ENCODE measurements around the gene CARD19. TPM values are rescaled to one million over a fixed set of nuclear protein-coding genes. Genes with fewer than 3 reads are reported as not detected.
"Not testable (repeated sequence)": the region's sequence is repeated elsewhere in the genome, so short reads cannot be mapped to it uniquely, and the experiment has no call there.

CARD19 gene
- total RNA-seq, 4 donors from 2014 or later = 34.7 to 74.4 (median 58.9) TPM

- Histone ChIP-seq H3K27me3 (no peaks in the 10 kb centered on the region), H3K27ac (no peak overlapping the region), H3K4me3 (no peak overlapping the region), H3K9me3 (no peaks in the 10 kb centered on the region), H3K4me1 (peaks cover 0 to 21% (median 8%) of the 10 kb centered on the region in 4 donors), H3K36me3 (no peaks in the 10 kb centered on the region)
- no peak for TF ChIP-seq CTCF (IDR thresholded peaks at IDR 0.05)
- TF ChIP-seq POLR2A (IDR thresholded peaks at IDR 0.05) = no peak
- peak in 1 of 3 donors; percentile 56 for DNase-seq
These were observed 42.3 kb downstream of the CARD19 start for GRCh38 chr9:93138171-93138764.

- Histone ChIP-seq H3K4me3 (no peak overlapping the region), H3K36me3 (no peaks in the 10 kb centered on the region), H3K27me3 (no peaks in the 10 kb centered on the region), H3K4me1 (peaks cover 0 to 29% (median 11%) of the 10 kb centered on the region in 4 donors), H3K27ac (no peak overlapping the region), H3K9me3 (no peaks in the 10 kb centered on the region)
- TF ChIP-seq POLR2A (IDR thresholded peaks at IDR 0.05) (no peak), CTCF (IDR thresholded peaks at IDR 0.05) (no peak)
- no peak for DNase-seq
These were observed 43.6 kb downstream of the CARD19 start for GRCh38 chr9:93139365-93140182.

- Histone ChIP-seq H3K27ac (peak overlapping the region in 1 of 4 donors; percentile 49), H3K9me3 (no peaks in the 10 kb centered on the region), H3K4me3 (no peak overlapping the region), H3K4me1 (peaks cover 0 to 15% (median 6%) of the 10 kb centered on the region in 4 donors), H3K27me3 (no peaks in the 10 kb centered on the region), H3K36me3 (no peaks in the 10 kb centered on the region)
- no peak for TF ChIP-seq POLR2A (IDR thresholded peaks at IDR 0.05)
- TF ChIP-seq CTCF (IDR thresholded peaks at IDR 0.05) = no peak
- DNase-seq = no peak
These were observed 45.9 kb downstream of the CARD19 start for GRCh38 chr9:93141771-93142483.

GRCh38 chr9:93143830-93144530 is 48.0 kb downstream of the CARD19 start:
- H3K27me3 ChIP-seq = no peaks in the 10 kb centered on the region
- peak overlapping the region in 3 of 4 donors; percentile 26 to 57 (median 40) for H3K27ac ChIP-seq
- peak in 2 of 3 donors; percentile 42 to 64 for DNase-seq
- H3K4me3 ChIP-seq = no peak overlapping the region
- H3K36me3 ChIP-seq = no peaks in the 10 kb centered on the region
- TF ChIP-seq POLR2A (IDR thresholded peaks at IDR 0.05) = no peak
- no peak for TF ChIP-seq CTCF (IDR thresholded peaks at IDR 0.05)
- no peaks in the 10 kb centered on the region for H3K9me3 ChIP-seq
- H3K4me1 ChIP-seq = peaks cover 0 to 15% (median 6%) of the 10 kb centered on the region in 4 donors

- DNase-seq, H3K9me3 ChIP-seq, H3K36me3 ChIP-seq, H3K27ac ChIP-seq, H3K27me3 ChIP-seq, H3K4me3 ChIP-seq: not testable (repeated sequence)
- H3K4me1 ChIP-seq = peaks cover 0 to 15% (median 6%) of the 10 kb centered on the region in 4 donors
These were observed 50.7 kb downstream of the CARD19 start for GRCh38 chr9:93146696-93147095.

Data from Peyer's patch (tissue), 4 donors.